Endometrial microvascular endothelial cells (primary cell): ENCODE measurements around the gene SIDT1. TPM values are rescaled to one million over a fixed set of nuclear protein-coding genes. Genes with fewer than 3 reads are reported as not detected.

Experiments
- in situ Hi-C: cut with HindIII; loops from 2 replicates; pipeline ENCODE4 v1.10.0; 2017; ENCODE audit warnings: low sequenced_read_pairs, low pct_unique_long_range_greater_than_20kb; ENCODE audit errors: inconsistent ontology term
- total RNA-seq: library from RNA; depleted of rRNA; stranded (reverse); fragments of >200 nt; gene quantifications from one replicate; pipeline ENCODE4 v1.2.3, GENCODE V29; 2015; ENCODE audit errors: inconsistent ontology term

SIDT1 gene
- total RNA-seq, 1 donor from 2014 or later = not detected

GRCh38 chr3:113659996-113660395 lies 127.6 kb downstream of the SIDT1 start:
- in situ Hi-C loops = no loop called here

GRCh38 chr3:113660458-113660857 lies 128.1 kb downstream of the SIDT1 start:
- in situ Hi-C loops = no loop called here

- in situ Hi-C loops = no loop called here
Measured at GRCh38 chr3:113660896-113661295, 128.5 kb downstream of the SIDT1 start.

- in situ Hi-C loops = no loop called here
Measured at GRCh38 chr3:113662824-113663223, 130.5 kb downstream of the SIDT1 start.

GRCh38 chr3:113663324-113663750 lies 131.0 kb downstream of the SIDT1 start:
- in situ Hi-C loops = no loop called here

- in situ Hi-C loops = no loop called here
Measured at GRCh38 chr3:113663761-113664160, 131.4 kb downstream of the SIDT1 start.

- in situ Hi-C loops = no loop called here
Measured at GRCh38 chr3:113664523-113665094, 132.3 kb downstream of the SIDT1 start.

GRCh38 chr3:113668015-113668414 lies 135.7 kb downstream of the SIDT1 start:
- in situ Hi-C loops = no loop called here

GRCh38 chr3:113673593-113673992 lies 141.2 kb downstream of the SIDT1 start:
- in situ Hi-C loops = no loop called here

GRCh38 chr3:113676261-113676660 lies 143.9 kb downstream of the SIDT1 start:
- in situ Hi-C loops = no loop called here

- in situ Hi-C loops = no loop called here
Measured at GRCh38 chr3:113677737-113678136, 145.4 kb downstream of the SIDT1 start.

- in situ Hi-C loops = no loop called here
Measured at GRCh38 chr3:113678773-113679172, 146.4 kb downstream of the SIDT1 start.

Other genes with a start within 250 kb of the SIDT1 start
- gene CFAP44, start 91.1 kb upstream of the SIDT1 start, total RNA-seq = 1.2 TPM
- gene SPICE1, start 17.4 kb upstream of the SIDT1 start, total RNA-seq = 2.9 TPM
- gene USF3, start 164.1 kb downstream of the SIDT1 start, total RNA-seq = 7.6 TPM
- gene NAA50, start 213.7 kb downstream of the SIDT1 start, total RNA-seq = 143 TPM
- 66.5 TPM for gene ATP6V1A, start 214.5 kb downstream of the SIDT1 start, total RNA-seq